Endothelial cell of umbilical vein (primary cell): Measurements from ENCODE around the gene MGAT5. TPM values are rescaled to one million over a fixed set of nuclear protein-coding genes. Genes with fewer than 3 reads are reported as not detected.

Experiments used
- BruUV-seq: library from RNA; stranded (reverse); fragments of 400-500 nt; replicated peaks from 2 replicates; lab custom pipeline; 2021; lab: Mats Ljungman, UMichigan
- CTCF ChIA-PET: fragments of 300-600, 350-600 bp; sonication (Branson Sonifier 250); formaldehyde crosslinking; loops from one replicate; lab custom pipeline; 2021; ENCODE audit warnings: antibody characterized with exemption, inconsistent platforms; lab: Charles Lee
- POLR2A ChIA-PET: fragments of 300-600, 350-600 bp; sonication (Branson Sonifier 250); formaldehyde crosslinking; loops from one replicate; lab custom pipeline; 2021; ENCODE audit warnings: antibody characterized with exemption, inconsistent platforms; lab: Charles Lee
- DNase-seq: peaks from one replicate; pipeline ENCODE4 v3.0.0-alpha.2; 2011; ENCODE audit warnings: low read depth, low spot score
- FAIRE-seq: peaks from 2 replicates; lab custom pipeline; 2011; peaks lifted over from hg19 to GRCh38; lab: Jason Lieb, UNC
- H2AFZ ChIP-seq: 2 replicates; pipeline ENCODE4 v1.6.0; 2012; ENCODE audit warnings: low read depth, low read length, control low read depth, inconsistent platforms
- H3K27ac ChIP-seq: 2 replicates; pipeline ENCODE4 v1.5.1; 2011; ENCODE audit warnings: low read depth, mild to moderate bottlenecking, control low read depth, low read length, moderate library complexity; ENCODE audit not compliant: insufficient read depth
- H3K27me3 ChIP-seq, 2 experiments: 2 replicates each; pipeline versions ENCODE4 v1.6.0 to v1.6.1; 2011; ENCODE audit warnings: low read length in 2 of 2, mixed read lengths in 1 of 2; ENCODE audit not compliant: control insufficient read depth in 2 of 2, insufficient read depth in 2 of 2
- H3K36me3 ChIP-seq, 2 experiments: 2 replicates in 1 of 2; 3 replicates in 1 of 2; pipeline ENCODE4 v1.5.1; 2011; ENCODE audit warnings: low read length in 2 of 2, mild to moderate bottlenecking in 1 of 2, moderate library complexity in 1 of 2; ENCODE audit not compliant: control insufficient read depth in 2 of 2, insufficient read depth in 2 of 2; ENCODE audit errors: extremely low read depth in 1 of 2
- H3K4me1 ChIP-seq: 3 replicates; pipeline ENCODE4 v1.5.1; 2011; ENCODE audit warnings: mild to moderate bottlenecking, low read length; ENCODE audit not compliant: control insufficient read depth, insufficient read depth; ENCODE audit errors: extremely low read depth
- H3K4me2 ChIP-seq: 2 replicates; pipeline ENCODE4 v1.6.1; 2011; ENCODE audit warnings: low read length, control low read depth, mixed read lengths; ENCODE audit not compliant: insufficient read depth
- H3K4me3 ChIP-seq, 3 experiments: fragments of 200-600 bp in 1 of 3; sonication (generic), shearing (Covaris generic) in 1 of 3; replicated peaks in 1 of 3; 2 replicates each; pipeline ENCODE4 v1.5.1; 2011 to 2016; ENCODE audit warnings: control low read depth in 3 of 3, low read length in 3 of 3, mild to moderate bottlenecking in 2 of 3, inconsistent platforms in 1 of 3, low read depth in 1 of 3, moderate library complexity in 1 of 3; ENCODE audit not compliant: insufficient read depth in 1 of 3
- H3K79me2 ChIP-seq: 2 replicates; pipeline ENCODE4 v1.6.0; 2012; ENCODE audit warnings: low read length, inconsistent platforms; ENCODE audit not compliant: control insufficient read depth, insufficient read depth
- H3K9ac ChIP-seq: replicated peaks from 2 replicates; pipeline ENCODE3; 2011; ENCODE audit warnings: low read length, control low read depth; ENCODE audit not compliant: insufficient read depth; ENCODE audit errors: extremely low read depth
- H3K9me1 ChIP-seq: replicated peaks from 3 replicates; pipeline ENCODE4 v1.6.0; 2011; ENCODE audit warnings: mild to moderate bottlenecking, low read length; ENCODE audit not compliant: control insufficient read depth, insufficient read depth; ENCODE audit errors: extremely low read depth
- H3K9me3 ChIP-seq: replicated peaks from 2 replicates; pipeline ENCODE4 v1.5.1; 2012; ENCODE audit warnings: low read length, inconsistent platforms; ENCODE audit not compliant: control insufficient read depth, insufficient read depth
- H4K20me1 ChIP-seq: replicated peaks from 2 replicates; pipeline ENCODE3; 2011; ENCODE audit warnings: mild to moderate bottlenecking, low read length; ENCODE audit not compliant: control insufficient read depth, insufficient read depth; ENCODE audit errors: extremely low read depth
- EZH2 ChIP-seq: IDR thresholded peaks from 2 replicates; pipeline ENCODE4 v1.6.1; 2012; ENCODE audit warnings: borderline replicate concordance, low read depth, mild to moderate bottlenecking, moderate library complexity, low read length, inconsistent platforms; ENCODE audit not compliant: severe bottlenecking
- FOS ChIP-seq: IDR thresholded peaks from 2 replicates; pipeline ENCODE4 v1.6.1; 2011; ENCODE audit warnings: mild to moderate bottlenecking, low read length, moderate library complexity, borderline replicate concordance; ENCODE audit not compliant: insufficient read depth
- GATA2 ChIP-seq: IDR thresholded peaks from 2 replicates; pipeline ENCODE4 v1.7.0; 2011; ENCODE audit warnings: low read depth, mild to moderate bottlenecking, moderate library complexity, mixed read lengths, low read length; ENCODE audit not compliant: insufficient read length, insufficient read depth
- JUN ChIP-seq: IDR thresholded peaks from 2 replicates; pipeline ENCODE4 v1.6.1; 2011; ENCODE audit warnings: borderline replicate concordance, low read depth; ENCODE audit not compliant: insufficient read length, insufficient read depth
- MAX ChIP-seq: IDR thresholded peaks from 2 replicates; pipeline ENCODE4 v1.6.1; 2011; ENCODE audit not compliant: insufficient read depth, insufficient read length
- MYC ChIP-seq: IDR thresholded peaks from one replicate; pipeline ENCODE4 v1.6.1; 2011; ENCODE audit warnings: mild to moderate bottlenecking, low read depth, low read length
- POLR2A ChIP-seq: IDR thresholded peaks from 2 replicates; pipeline ENCODE4 v1.6.1; 2012; ENCODE audit warnings: low read depth, mild to moderate bottlenecking, control low read depth, low read length
- POLR2AphosphoS5 ChIP-seq: IDR thresholded peaks from 2 replicates; pipeline ENCODE4 v1.6.1; 2012; ENCODE audit warnings: low read depth, mild to moderate bottlenecking, control low read depth, low read length, moderate library complexity; ENCODE audit not compliant: insufficient read depth
- dilution Hi-C: fragments of 300-500 bp; cut with MboI; formaldehyde crosslinking; loops from one replicate; pipeline ENCODE4 v1.15.0; 2019; ENCODE audit warnings: low sequenced_read_pairs; ENCODE audit not compliant: extremely low pct_ligation_motif_present
- intact Hi-C: fragments of 100-400 bp; cut with micrococcal nuclease; formaldehyde crosslinking; loops from one replicate; pipeline ENCODE4 v1.10.0; 2022
- polyA plus RNA-seq, 4 experiments: library from polyadenylated mRNA; depleted of rRNA in 3 of 4; stranded (reverse) in 3 of 4; unstranded in 1 of 4; fragments of >200 nt; gene quantifications; 2 replicates each; pipeline versions ENCODE4 v1.2.1 to v1.2.3, GENCODE V29; 2011 to 2012; ENCODE audit warnings: missing spikeins in 1 of 4
- total RNA-seq: library from RNA; stranded (reverse); gene quantifications from 2 replicates; pipeline ENCODE4 v1.2.3, GENCODE V29; 2021
- TF ChIP-seq, protein P1 (sequence below), 2 donors: IDR thresholded peaks; 1 replicate in 1 of 2; 2 replicates in 1 of 2; pipeline ENCODE4 v1.5.1; 2011; ENCODE audit warnings: low read length in 2 of 2, mild to moderate bottlenecking in 2 of 2, moderate library complexity in 2 of 2, control low read depth in 1 of 2, inconsistent platforms in 1 of 2, low read depth in 1 of 2; ENCODE audit not compliant: insufficient read depth in 1 of 2; ENCODE audit errors: extremely low read depth in 1 of 2

Gene MGAT5
- total and polyA plus RNA-seq, 2 donors (not counting 3 experiments of a cell fraction or from before 2014, with no cell fraction given) = 17.7 to 84.1 TPM

- Histone ChIP-seq H3K4me1 (peaks cover 5% of the 10 kb centered on the region), H3K9me1 (no peaks in the 10 kb centered on the region), H3K27ac (no peak overlapping the region), H3K79me2 (no peaks in the 10 kb centered on the region), H4K20me1 (no peaks in the 10 kb centered on the region), H3K27me3 (no peaks in the 10 kb centered on the region), H3K4me2 (no peak overlapping the region), H3K4me3 (no peak overlapping the region), H3K9ac (no peak overlapping the region), H2AFZ (no peak overlapping the region), H3K36me3 (no peaks in the 10 kb centered on the region), H3K9me3 (no peaks in the 10 kb centered on the region)
- POLR2A ChIA-PET = no interaction called here
- intact Hi-C loops (no loop called here), dilution Hi-C loops (no loop called here)
- BruUV-seq = no TSS peak
- DNase-seq (no peak), FAIRE-seq (no peak)
- CTCF ChIA-PET = interaction anchor here (1.7 kb wide), 1 partner anchor 10 kb away, joined by 6 read pairs; no protein-coding TSS in a partner anchor
- TF ChIP-seq JUN = no peak
- no peak for TF ChIP-seq FOS
- TF ChIP-seq EZH2 = no peak
- no peak for TF ChIP-seq MYC
- TF ChIP-seq, protein P1, sequence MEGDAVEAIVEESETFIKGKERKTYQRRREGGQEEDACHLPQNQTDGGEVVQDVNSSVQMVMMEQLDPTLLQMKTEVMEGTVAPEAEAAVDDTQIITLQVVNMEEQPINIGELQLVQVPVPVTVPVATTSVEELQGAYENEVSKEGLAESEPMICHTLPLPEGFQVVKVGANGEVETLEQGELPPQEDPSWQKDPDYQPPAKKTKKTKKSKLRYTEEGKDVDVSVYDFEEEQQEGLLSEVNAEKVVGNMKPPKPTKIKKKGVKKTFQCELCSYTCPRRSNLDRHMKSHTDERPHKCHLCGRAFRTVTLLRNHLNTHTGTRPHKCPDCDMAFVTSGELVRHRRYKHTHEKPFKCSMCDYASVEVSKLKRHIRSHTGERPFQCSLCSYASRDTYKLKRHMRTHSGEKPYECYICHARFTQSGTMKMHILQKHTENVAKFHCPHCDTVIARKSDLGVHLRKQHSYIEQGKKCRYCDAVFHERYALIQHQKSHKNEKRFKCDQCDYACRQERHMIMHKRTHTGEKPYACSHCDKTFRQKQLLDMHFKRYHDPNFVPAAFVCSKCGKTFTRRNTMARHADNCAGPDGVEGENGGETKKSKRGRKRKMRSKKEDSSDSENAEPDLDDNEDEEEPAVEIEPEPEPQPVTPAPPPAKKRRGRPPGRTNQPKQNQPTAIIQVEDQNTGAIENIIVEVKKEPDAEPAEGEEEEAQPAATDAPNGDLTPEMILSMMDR (IDR thresholded peaks at IDR 0.05; ENCODE audit: extremely low read depth in 1 of 2, insufficient read depth in 1 of 2, low read depth in 1 of 2, low read length in 2 of 2) = no peak
- no peak for TF ChIP-seq MAX
- no peak for TF ChIP-seq POLR2A
- TF ChIP-seq POLR2AphosphoS5 = no peak
- no peak for TF ChIP-seq GATA2
These were observed 26.4 kb downstream of the MGAT5 start for GRCh38 chr2:134280231-134280630.
